ENCODE data around the gene RFX4. TPM values are rescaled to one million over a fixed set of nuclear protein-coding genes. Genes with fewer than 3 reads are reported as not detected.

Gene RFX4
- total and polyA plus RNA-seq, 4 experiments from 2014 or later, result not detected

DNA sequence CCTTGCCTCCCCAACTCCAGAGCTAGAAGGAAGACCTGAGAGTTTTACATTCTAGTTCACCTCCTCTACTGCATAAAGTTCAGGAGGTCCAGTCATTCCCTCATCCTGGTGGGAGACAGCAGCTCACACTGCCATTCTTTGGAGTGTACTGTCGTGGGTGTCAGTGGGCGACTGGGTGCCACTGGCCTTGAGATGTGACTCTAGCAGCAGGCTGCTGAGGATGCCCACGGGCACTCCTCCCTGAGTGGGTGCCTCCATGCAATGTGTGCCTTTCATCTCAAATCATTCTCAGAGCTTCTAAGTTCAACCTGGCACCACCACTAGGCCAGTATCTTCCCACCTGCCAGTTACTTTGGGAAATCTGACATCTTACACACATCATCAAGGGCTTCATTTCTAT is 12.5 kb downstream of the RFX4 start:
- no peak for DNase-seq
- Histone ChIP-seq H3K27me3 (ENCODE audit: insufficient read depth, low read length) (peaks cover 7% of the 10 kb centered on the region), H3K4me1 (ENCODE audit: insufficient read depth, low read length) (no peaks in the 10 kb centered on the region), H3K4me3 (ENCODE audit: low read length in 2 of 2) (no peak overlapping the region), H3K36me3 (ENCODE audit: insufficient read depth, low read length) (no peaks in the 10 kb centered on the region), H3K27ac (ENCODE audit: low read depth, low read length) (no peak overlapping the region), H3K9me3 (ENCODE audit: control insufficient read depth in 1 of 2, low read length in 2 of 2) (no peaks in the 10 kb centered on the region)
- CTCF ChIA-PET (ENCODE audit: partially characterized antibody), result no interaction called here
- H3K27me3 Mint-ChIP-seq, result peaks cover 25 to 29% of the 10 kb centered on the region in 2 donors
- no peak overlapping the region for H3K4me3 Mint-ChIP-seq
- POLR2A ChIA-PET (ENCODE audit: partially characterized antibody), result no interaction called here
- peaks cover 0 to 1% (median 0%) of the 10 kb centered on the region in 8 donors for H3K9me3 Mint-ChIP-seq
- intact Hi-C loops (cut with micrococcal nuclease), result no loop called here
- no peaks in the 10 kb centered on the region for H3K36me3 Mint-ChIP-seq
- H3K4me1 Mint-ChIP-seq, result peaks cover 0 to 12% (median 2%) of the 10 kb centered on the region in 4 donors
- H3K27ac Mint-ChIP-seq, result no peak overlapping the region

DNA sequence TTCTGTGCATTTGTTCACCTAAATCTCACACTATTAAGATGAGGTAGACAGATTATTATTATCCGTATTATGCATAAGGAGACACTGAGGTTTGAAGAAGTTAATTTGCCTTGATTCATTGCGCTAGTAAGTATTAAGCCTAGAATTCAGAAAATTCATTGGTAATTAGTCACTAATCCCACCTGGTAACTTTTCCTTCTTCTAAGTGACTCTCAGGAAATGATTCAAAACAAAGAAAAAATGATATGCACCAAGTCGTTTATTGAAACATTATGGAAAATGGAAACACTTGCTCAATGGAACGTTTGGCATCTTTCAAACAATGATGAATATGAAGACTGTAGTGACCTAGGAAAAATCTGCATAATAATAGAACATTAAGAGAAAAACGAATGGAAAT is 15.2 kb downstream of the RFX4 start:
- H3K4me3 ChIP-seq (ENCODE audit: low read length in 2 of 2), result no peak overlapping the region
- intact Hi-C loops (cut with micrococcal nuclease), result no loop called here
- no peaks in the 10 kb centered on the region for H3K4me1 ChIP-seq (ENCODE audit: insufficient read depth, low read length)
- no peak overlapping the region for H3K4me3 Mint-ChIP-seq
- H3K9me3 ChIP-seq (ENCODE audit: control insufficient read depth in 1 of 2, low read length in 2 of 2), result no peaks in the 10 kb centered on the region
- no peak overlapping the region for H3K27ac ChIP-seq (ENCODE audit: low read depth, low read length)
- H3K9me3 Mint-ChIP-seq, result peaks cover 0 to 1% (median 0%) of the 10 kb centered on the region in 8 donors
- peaks cover 0 to 12% (median 2%) of the 10 kb centered on the region in 4 donors for H3K4me1 Mint-ChIP-seq
- H3K36me3 ChIP-seq (ENCODE audit: insufficient read depth, low read length), result no peaks in the 10 kb centered on the region
- DNase-seq, result no peak
- ChIA-PET CTCF (ENCODE audit: partially characterized antibody) (no interaction called here), POLR2A (ENCODE audit: partially characterized antibody) (no interaction called here)
- no peak overlapping the region for H3K27ac Mint-ChIP-seq
- H3K27me3 Mint-ChIP-seq, result peaks cover 8 to 20% of the 10 kb centered on the region in 2 donors
- no peaks in the 10 kb centered on the region for H3K27me3 ChIP-seq (ENCODE audit: insufficient read depth, low read length)
- no peaks in the 10 kb centered on the region for H3K36me3 Mint-ChIP-seq

DNA sequence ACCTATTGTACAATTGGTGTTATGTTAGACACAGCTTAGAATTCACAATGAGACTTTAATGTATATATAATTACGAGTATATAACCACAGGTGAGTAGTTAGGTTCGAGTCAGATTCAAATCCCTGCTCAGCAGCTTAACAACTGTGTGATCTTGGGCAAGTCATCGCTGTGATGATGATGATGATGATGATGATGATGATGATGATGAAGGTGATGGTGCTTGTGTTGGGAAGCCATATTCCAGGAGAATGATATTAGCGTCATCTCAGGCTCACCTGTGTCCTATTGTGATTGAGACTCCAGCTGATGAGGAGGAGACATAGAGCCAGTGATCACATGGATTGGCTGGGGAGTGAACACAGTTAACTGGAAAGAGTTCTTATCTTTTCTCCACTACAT is 16.5 kb downstream of the RFX4 start:
- intact Hi-C loops (cut with micrococcal nuclease), result no loop called here
- no peak overlapping the region for H3K4me3 Mint-ChIP-seq
- CTCF ChIA-PET (ENCODE audit: partially characterized antibody), result no interaction called here

DNA sequence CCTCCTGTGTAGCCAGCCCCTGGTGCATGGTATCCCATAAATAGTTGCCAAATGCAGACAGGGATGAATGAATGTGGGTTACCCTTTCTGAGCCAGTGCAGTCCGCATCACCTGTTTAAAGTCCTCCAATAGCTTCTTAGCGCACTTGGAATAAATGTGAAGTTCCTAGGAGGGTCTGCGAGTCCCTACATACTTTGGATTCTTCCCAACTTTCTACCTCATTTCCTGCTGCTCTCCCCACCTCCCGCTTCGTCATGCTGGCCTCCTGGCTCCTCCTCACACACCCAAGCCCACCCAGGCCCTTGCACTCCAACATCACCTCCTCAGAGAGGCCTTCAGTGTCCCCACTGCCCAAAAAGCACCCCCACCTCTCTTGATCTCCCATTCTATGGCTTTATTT is 17.7 kb downstream of the RFX4 start:
- no peak overlapping the region for H3K4me3 Mint-ChIP-seq
- peaks cover 3 to 13% of the 10 kb centered on the region in 2 donors for H3K27me3 Mint-ChIP-seq
- DNase-seq, result no peak
- Histone ChIP-seq H3K36me3 (ENCODE audit: insufficient read depth, low read length) (no peaks in the 10 kb centered on the region), H3K27me3 (ENCODE audit: insufficient read depth, low read length) (no peaks in the 10 kb centered on the region), H3K27ac (ENCODE audit: low read depth, low read length) (no peak overlapping the region), H3K9me3 (ENCODE audit: control insufficient read depth in 1 of 2, low read length in 2 of 2) (no peaks in the 10 kb centered on the region), H3K4me1 (ENCODE audit: insufficient read depth, low read length) (no peaks in the 10 kb centered on the region), H3K4me3 (ENCODE audit: low read length in 2 of 2) (no peak overlapping the region)
- ChIA-PET CTCF (ENCODE audit: partially characterized antibody) (no interaction called here), POLR2A (ENCODE audit: partially characterized antibody) (no interaction called here)
- no peaks in the 10 kb centered on the region for H3K36me3 Mint-ChIP-seq
- no peaks in the 10 kb centered on the region for H3K4me1 Mint-ChIP-seq
- intact Hi-C loops (cut with micrococcal nuclease), result no loop called here
- peaks cover 0 to 1% (median 0%) of the 10 kb centered on the region in 8 donors for H3K9me3 Mint-ChIP-seq
- no peak overlapping the region for H3K27ac Mint-ChIP-seq

More for the DNA sequence above, 16.5 kb downstream of the RFX4 start:
- Mint-ChIP-seq H3K27me3 (peaks cover 3 to 17% of the 10 kb centered on the region in 2 donors), H3K27ac (no peak overlapping the region), H3K36me3 (no peaks in the 10 kb centered on the region), H3K4me1 (peaks cover 0 to 4% (median 0%) of the 10 kb centered on the region in 4 donors), H3K9me3 (peaks cover 0 to 1% (median 0%) of the 10 kb centered on the region in 8 donors)
- no peaks in the 10 kb centered on the region for H3K36me3 ChIP-seq (ENCODE audit: insufficient read depth, low read length)
- no peak for DNase-seq
- H3K27ac ChIP-seq (ENCODE audit: low read depth, low read length), result no peak overlapping the region
- H3K27me3 ChIP-seq (ENCODE audit: insufficient read depth, low read length), result no peaks in the 10 kb centered on the region
- POLR2A ChIA-PET (ENCODE audit: partially characterized antibody), result no interaction called here
- H3K9me3 ChIP-seq (ENCODE audit: control insufficient read depth in 1 of 2, low read length in 2 of 2), result no peaks in the 10 kb centered on the region
- no peak overlapping the region for H3K4me3 ChIP-seq (ENCODE audit: low read length in 2 of 2)
- H3K4me1 ChIP-seq (ENCODE audit: insufficient read depth, low read length), result no peaks in the 10 kb centered on the region

DNA sequence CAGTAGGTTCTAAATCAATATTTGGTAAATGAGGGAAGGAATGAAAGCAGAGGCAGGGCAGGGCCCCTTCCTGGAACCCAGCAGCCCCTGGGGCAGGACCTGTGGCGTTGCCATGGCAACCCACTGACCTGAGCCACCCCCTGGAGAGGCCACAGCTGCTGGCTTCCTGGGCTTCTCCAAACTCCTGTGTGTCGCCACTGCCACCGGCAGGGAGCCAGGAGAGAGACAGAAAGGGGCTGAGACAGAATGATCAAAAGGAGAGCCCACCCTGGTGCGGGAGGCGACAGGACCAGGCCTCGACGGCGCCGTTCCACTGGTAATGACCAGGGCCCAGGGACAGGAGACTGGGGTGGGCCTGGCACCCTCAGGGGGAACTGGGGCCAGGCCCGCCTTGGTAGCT is 18.2 kb downstream of the RFX4 start:
- CTCF ChIA-PET (ENCODE audit: partially characterized antibody), result no interaction called here

DNA sequence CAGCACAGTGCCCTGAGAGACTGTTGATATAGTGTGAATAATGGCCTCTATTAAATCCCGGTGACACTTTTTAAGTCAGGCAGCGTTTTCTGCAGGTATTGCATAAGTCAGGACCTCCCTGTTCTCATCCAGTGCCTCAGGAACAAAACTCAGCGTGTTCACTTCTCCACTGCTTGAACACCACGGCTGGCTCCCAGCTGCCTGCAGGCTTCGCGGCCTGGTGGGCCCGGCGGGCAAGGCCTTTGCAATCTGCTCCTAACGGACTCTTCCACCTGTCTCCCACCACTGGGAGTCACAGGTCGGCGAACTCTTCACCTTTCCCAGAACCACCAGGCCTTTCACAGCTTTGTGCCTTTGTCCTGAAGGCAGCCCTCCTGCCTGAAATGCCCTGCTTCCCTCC is 18.7 kb downstream of the RFX4 start:
- Mint-ChIP-seq H3K27me3 (peaks cover 2 to 13% of the 10 kb centered on the region in 2 donors), H3K9me3 (peaks cover 0 to 1% (median 0%) of the 10 kb centered on the region in 8 donors), H3K4me1 (no peaks in the 10 kb centered on the region), H3K4me3 (no peak overlapping the region), H3K27ac (no peak overlapping the region), H3K36me3 (no peaks in the 10 kb centered on the region)
- H3K4me3 ChIP-seq (ENCODE audit: low read length in 2 of 2), result no peak overlapping the region
- ChIA-PET CTCF (ENCODE audit: partially characterized antibody) (no interaction called here), POLR2A (ENCODE audit: partially characterized antibody) (no interaction called here)
- no peaks in the 10 kb centered on the region for H3K36me3 ChIP-seq (ENCODE audit: insufficient read depth, low read length)
- no peak for DNase-seq
- H3K4me1 ChIP-seq (ENCODE audit: insufficient read depth, low read length), result no peaks in the 10 kb centered on the region
- no peaks in the 10 kb centered on the region for H3K9me3 ChIP-seq (ENCODE audit: control insufficient read depth in 1 of 2, low read length in 2 of 2)
- intact Hi-C loops (cut with micrococcal nuclease), result no loop called here
- no peak overlapping the region for H3K27ac ChIP-seq (ENCODE audit: low read depth, low read length)
- H3K27me3 ChIP-seq (ENCODE audit: insufficient read depth, low read length), result no peaks in the 10 kb centered on the region

More for the DNA sequence above, 18.2 kb downstream of the RFX4 start:
- Mint-ChIP-seq H3K4me3 (no peak overlapping the region), H3K36me3 (no peaks in the 10 kb centered on the region), H3K27ac (no peak overlapping the region), H3K4me1 (no peaks in the 10 kb centered on the region), H3K27me3 (peaks cover 3 to 13% of the 10 kb centered on the region in 2 donors), H3K9me3 (peaks cover 0 to 1% (median 0%) of the 10 kb centered on the region in 8 donors)
- DNase-seq, result no peak
- no peaks in the 10 kb centered on the region for H3K27me3 ChIP-seq (ENCODE audit: insufficient read depth, low read length)
- POLR2A ChIA-PET (ENCODE audit: partially characterized antibody), result no interaction called here
- intact Hi-C loops (cut with micrococcal nuclease), result no loop called here
- H3K36me3 ChIP-seq (ENCODE audit: insufficient read depth, low read length), result no peaks in the 10 kb centered on the region
- no peak overlapping the region for H3K27ac ChIP-seq (ENCODE audit: low read depth, low read length)
- H3K4me3 ChIP-seq (ENCODE audit: low read length in 2 of 2), result no peak overlapping the region
- H3K4me1 ChIP-seq (ENCODE audit: insufficient read depth, low read length), result no peaks in the 10 kb centered on the region
- no peaks in the 10 kb centered on the region for H3K9me3 ChIP-seq (ENCODE audit: control insufficient read depth in 1 of 2, low read length in 2 of 2)

DNA sequence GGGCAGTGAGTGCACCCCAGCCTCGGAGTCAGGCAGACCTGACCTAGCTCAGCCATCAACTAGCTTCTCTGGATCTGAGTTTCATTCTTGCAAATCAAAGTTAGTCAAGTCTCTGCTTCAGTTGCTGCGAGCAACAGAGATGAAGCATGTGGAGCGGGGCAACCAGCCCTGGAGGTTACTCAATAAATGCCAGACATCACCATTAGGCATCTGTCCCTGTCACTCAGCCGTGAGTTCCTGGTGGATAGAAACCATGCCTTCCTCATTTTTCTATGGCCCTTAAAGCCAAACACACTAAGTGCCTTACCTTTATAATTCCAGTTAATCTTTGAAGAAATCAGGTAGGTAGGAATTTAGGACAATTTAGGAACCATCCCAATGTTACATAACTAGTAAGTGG is 19.3 kb downstream of the RFX4 start:
- Mint-ChIP-seq H3K4me3 (no peak overlapping the region), H3K9me3 (peaks cover 0 to 1% (median 0%) of the 10 kb centered on the region in 8 donors), H3K27me3 (peaks cover 2 to 18% of the 10 kb centered on the region in 2 donors), H3K36me3 (no peaks in the 10 kb centered on the region), H3K27ac (no peak overlapping the region), H3K4me1 (no peaks in the 10 kb centered on the region)
- H3K36me3 ChIP-seq (ENCODE audit: insufficient read depth, low read length), result no peaks in the 10 kb centered on the region
- H3K27me3 ChIP-seq (ENCODE audit: insufficient read depth, low read length), result no peaks in the 10 kb centered on the region
- intact Hi-C loops (cut with micrococcal nuclease), result no loop called here
- H3K4me3 ChIP-seq (ENCODE audit: low read length in 2 of 2), result no peak overlapping the region
- H3K27ac ChIP-seq (ENCODE audit: low read depth, low read length), result no peak overlapping the region
- H3K9me3 ChIP-seq (ENCODE audit: control insufficient read depth in 1 of 2, low read length in 2 of 2), result no peaks in the 10 kb centered on the region
- CTCF ChIA-PET (ENCODE audit: partially characterized antibody), result no interaction called here
- POLR2A ChIA-PET (ENCODE audit: partially characterized antibody), result no interaction called here
- no peaks in the 10 kb centered on the region for H3K4me1 ChIP-seq (ENCODE audit: insufficient read depth, low read length)
- no peak for DNase-seq

DNA sequence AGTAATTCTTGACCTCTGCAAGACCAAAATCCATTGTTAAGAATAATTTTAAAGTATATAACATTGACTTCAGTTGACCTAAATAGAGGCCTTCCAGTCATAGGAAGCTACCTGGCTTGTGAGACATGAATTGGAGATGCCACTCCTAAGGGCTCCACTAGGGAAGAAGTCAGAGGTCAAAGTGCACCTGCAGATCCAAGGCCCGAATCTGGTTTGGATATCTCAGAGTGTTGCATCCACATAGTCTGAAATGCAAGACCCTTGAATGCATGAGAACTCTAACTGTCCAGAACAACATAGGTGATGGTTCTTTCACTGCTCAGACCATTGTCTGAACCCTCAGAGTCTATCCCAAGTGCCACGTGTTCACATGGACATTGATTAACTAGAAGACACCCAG is 22.4 kb downstream of the RFX4 start:
- CTCF ChIA-PET (ENCODE audit: partially characterized antibody), result no interaction called here
- Histone ChIP-seq H3K27ac (ENCODE audit: low read depth, low read length) (no peak overlapping the region), H3K36me3 (ENCODE audit: insufficient read depth, low read length) (no peaks in the 10 kb centered on the region), H3K4me3 (ENCODE audit: low read length in 2 of 2) (no peak overlapping the region), H3K4me1 (ENCODE audit: insufficient read depth, low read length) (no peaks in the 10 kb centered on the region), H3K9me3 (ENCODE audit: control insufficient read depth in 1 of 2, low read length in 2 of 2) (no peaks in the 10 kb centered on the region), H3K27me3 (ENCODE audit: insufficient read depth, low read length) (no peaks in the 10 kb centered on the region)
- intact Hi-C loops (cut with micrococcal nuclease), result no loop called here
- H3K9me3 Mint-ChIP-seq, result peaks cover 0 to 7% (median 2%) of the 10 kb centered on the region in 8 donors
- H3K4me3 Mint-ChIP-seq, result no peak overlapping the region
- H3K36me3 Mint-ChIP-seq, result no peaks in the 10 kb centered on the region
- H3K4me1 Mint-ChIP-seq, result no peaks in the 10 kb centered on the region
- no peak overlapping the region for H3K27ac Mint-ChIP-seq
- H3K27me3 Mint-ChIP-seq, result peaks cover 0 to 15% of the 10 kb centered on the region in 2 donors
- DNase-seq, result no peak
- POLR2A ChIA-PET (ENCODE audit: partially characterized antibody), result no interaction called here

All from CD4-positive, alpha-beta memory T cell (primary cell).